HPDE6-E6E7 (cell line): Measurements from ENCODE around the gene FHOD1.

ENCODE experiments used
- DNase-seq: peaks from one replicate; pipeline ENCODE4 v3.0.0; 2011; ENCODE audit warnings: missing footprints; ENCODE audit errors: extremely low spot score

FHOD1 gene

GRCh38 chr16:67208154-67208896 is 39.0 kb downstream of the FHOD1 start:
- no peak for DNase-seq

- peak; percentile 71 for DNase-seq
Observed at GRCh38 chr16:67207249-67208091, 39.8 kb downstream of the FHOD1 start.

GRCh38 chr16:67206838-67207248 is 40.4 kb downstream of the FHOD1 start:
- no peak for DNase-seq

- DNase-seq, result no peak
Observed at GRCh38 chr16:67206129-67206837, 41.0 kb downstream of the FHOD1 start.

- no peak for DNase-seq
Observed at GRCh38 chr16:67204076-67204475, 43.2 kb downstream of the FHOD1 start.

- DNase-seq, result no peak
Observed at GRCh38 chr16:67202956-67203493, 44.3 kb downstream of the FHOD1 start.

GRCh38 chr16:67202426-67202825 is 44.9 kb downstream of the FHOD1 start:
- DNase-seq, result no peak

GRCh38 chr16:67201411-67202345 is 45.6 kb downstream of the FHOD1 start:
- no peak for DNase-seq

GRCh38 chr16:67200491-67200890 is 46.8 kb downstream of the FHOD1 start:
- no peak for DNase-seq

GRCh38 chr16:67199808-67200198 is 47.5 kb downstream of the FHOD1 start:
- DNase-seq, result no peak

GRCh38 chr16:67199011-67199807 is 48.1 kb downstream of the FHOD1 start, which contains the start of gene ELMO3:
TSS of gene ELMO3 (plus strand) at chr16:67199131. CDS start at chr16:67199327, 196 bp downstream.
- peak; percentile 92 for DNase-seq

GRCh38 chr16:67198238-67198734 is 49.0 kb downstream of the FHOD1 start:
- DNase-seq, result peak; percentile 96

GRCh38 chr16:67197704-67198103 is 49.6 kb downstream of the FHOD1 start:
- no peak for DNase-seq

GRCh38 chr16:67196881-67197280 is 50.4 kb downstream of the FHOD1 start:
- DNase-seq, result no peak

- DNase-seq, result no peak
Observed at GRCh38 chr16:67195676-67196075, 51.6 kb downstream of the FHOD1 start.

GRCh38 chr16:67194260-67194659 is 53.0 kb downstream of the FHOD1 start:
- DNase-seq, result no peak

- no peak for DNase-seq
Observed at GRCh38 chr16:67193536-67193935, 53.7 kb downstream of the FHOD1 start.

- no peak for DNase-seq
Observed at GRCh38 chr16:67192781-67193361, 54.4 kb downstream of the FHOD1 start.

- peak; percentile 88 for DNase-seq
Observed at GRCh38 chr16:67191995-67192681, 55.1 kb downstream of the FHOD1 start, which contains the start of gene E2F4. TSS of gene E2F4 (plus strand) at chr16:67192155. CDS start at chr16:67192228, 73 bp downstream.
